GM23338 (cell line): Measurements from ENCODE around the gene SPATS1. TPM values are rescaled to one million over a fixed set of nuclear protein-coding genes. Genes with fewer than 3 reads are reported as not detected.

Experiments
- ATAC-seq: fragments of 200-7000 bp; cut with Tn5 transposase; 3 replicates; pipeline ENCODE4 v1.9.1; 2020
- DNase-seq: peaks from one replicate; pipeline ENCODE4 v3.0.0-alpha.2; 2015; ENCODE audit warnings: low spot score
- H2AFZ ChIP-seq: fragments of 200-600 bp; sonication (generic); 2 replicates; pipeline ENCODE4 v1.8.0; 2016; ENCODE audit warnings: antibody characterized with exemption, mild to moderate bottlenecking, moderate library complexity
- H3F3A ChIP-seq: fragments of 200-600 bp; sonication (generic); replicated peaks from 2 replicates; pipeline ENCODE4 v1.8.0; 2017; ENCODE audit warnings: antibody characterized with exemption, mixed run types, low read depth
- H3K27ac ChIP-seq: fragments of 200-600 bp; sonication (generic); 2 replicates; pipeline ENCODE4 v1.6.1; 2016; ENCODE audit warnings: low read depth
- H3K27me3 ChIP-seq: fragments of 200-600 bp; sonication (generic); 2 replicates; pipeline ENCODE4 v1.8.0; 2016; ENCODE audit warnings: mild to moderate bottlenecking, mixed run types, moderate library complexity; ENCODE audit not compliant: insufficient read depth
- H3K36me3 ChIP-seq: fragments of 200-600 bp; sonication (generic); 2 replicates; pipeline ENCODE4 v1.8.0; 2016; ENCODE audit warnings: mild to moderate bottlenecking; ENCODE audit not compliant: insufficient read depth
- H3K4me1 ChIP-seq: fragments of 200-600 bp; sonication (generic); 2 replicates; pipeline ENCODE4 v1.8.0; 2016; ENCODE audit warnings: mild to moderate bottlenecking, moderate library complexity; ENCODE audit not compliant: insufficient read depth
- H3K4me2 ChIP-seq: fragments of 200-600 bp; sonication (generic); 2 replicates; pipeline ENCODE4 v1.7.1; 2017; ENCODE audit warnings: mixed run types
- H3K4me3 ChIP-seq: fragments of 200-600 bp; sonication (generic); 2 replicates; pipeline ENCODE4 v1.6.1; 2016; ENCODE audit warnings: mixed run types
- H3K79me2 ChIP-seq: fragments of 200-600 bp; sonication (generic); replicated peaks from 2 replicates; pipeline ENCODE4 v1.8.0; 2017; ENCODE audit warnings: mild to moderate bottlenecking; ENCODE audit not compliant: insufficient read depth
- H3K9me2 ChIP-seq: fragments of 200-600 bp; sonication (generic); 2 replicates; pipeline ENCODE4 v1.8.0; 2017; ENCODE audit not compliant: insufficient read depth
- H4K20me1 ChIP-seq: fragments of 200-600 bp; sonication (generic); replicated peaks from 2 replicates; pipeline ENCODE4 v1.8.0; 2017; ENCODE audit warnings: mild to moderate bottlenecking; ENCODE audit not compliant: insufficient read depth
- H3K27ac Mint-ChIP-seq: 2 replicates; pipeline ENCODE4 v1.8.0; 2020; ENCODE audit warnings: inconsistent platforms, mild to moderate bottlenecking, moderate library complexity, mixed read lengths
- H3K27me3 Mint-ChIP-seq: 3 replicates; pipeline ENCODE4 v1.8.0; 2022; ENCODE audit warnings: low read depth, mild to moderate bottlenecking, moderate library complexity, mixed read lengths, inconsistent platforms; ENCODE audit not compliant: insufficient read depth, poor library complexity
- H3K36me3 Mint-ChIP-seq: 3 replicates; pipeline ENCODE4 v1.8.0; 2021; ENCODE audit warnings: low read depth, mild to moderate bottlenecking, inconsistent platforms, moderate library complexity, mixed read lengths
- H3K4me1 Mint-ChIP-seq: 3 replicates; pipeline ENCODE4 v1.8.0; 2020; ENCODE audit warnings: mild to moderate bottlenecking, inconsistent platforms, mixed read lengths
- H3K4me3 Mint-ChIP-seq: 3 replicates; pipeline ENCODE4 v1.8.0; 2021; ENCODE audit warnings: moderate library complexity, mild to moderate bottlenecking, inconsistent platforms, mixed read lengths
- H3K9me3 Mint-ChIP-seq: 3 replicates; pipeline ENCODE4 v1.8.0; 2020; ENCODE audit warnings: moderate library complexity, mild to moderate bottlenecking, inconsistent platforms, mixed read lengths
- CREB1 ChIP-seq: fragments of 250-450 bp; sonication (Bioruptor Pico); IDR thresholded peaks from 2 replicates; pipeline ENCODE4 v1.5.0; 2020; ENCODE audit warnings: low read depth, mild to moderate bottlenecking, moderate library complexity
- ETS1 ChIP-seq: IDR thresholded peaks from 2 replicates; pipeline ENCODE4 v1.6.1; 2016; ENCODE audit warnings: antibody characterized with exemption
- NANOG ChIP-seq: IDR thresholded peaks from 2 replicates; pipeline ENCODE4 v1.6.1; 2016; ENCODE audit warnings: antibody characterized with exemption, borderline replicate concordance
- POLR2AphosphoS5 ChIP-seq: IDR thresholded peaks from 2 replicates; pipeline ENCODE4 v1.6.1; 2016; ENCODE audit warnings: antibody characterized with exemption, low read depth
- REST ChIP-seq: IDR thresholded peaks from one replicate; pipeline ENCODE4 v1.6.1; 2018; ENCODE audit warnings: antibody characterized with exemption; ENCODE audit not compliant: unreplicated experiment
- STAT1 ChIP-seq: IDR thresholded peaks from one replicate; pipeline ENCODE4 v1.6.1; 2016; ENCODE audit warnings: antibody characterized with exemption; ENCODE audit not compliant: unreplicated experiment
- ZNF331 ChIP-seq: fragments of 250-450 bp; sonication (Bioruptor Pico); IDR thresholded peaks from 2 replicates; pipeline ENCODE4 v1.5.0; 2020; ENCODE audit warnings: low read depth, mild to moderate bottlenecking, moderate library complexity
- polyA plus RNA-seq: library from polyadenylated mRNA; unstranded; fragments of >200 nt; fragmentation: Nextera tagmentation; extraction: Ambion mirVana; gene quantifications from 2 replicates; pipeline ENCODE4 v1.2.1, GENCODE V29; 2016
- total RNA-seq: library from RNA; depleted of rRNA; stranded (reverse); fragments of >200 nt; shearing (Covaris generic); gene quantifications from 2 replicates; pipeline ENCODE4 v1.2.3, GENCODE V29; 2014

SPATS1 gene
- total and polyA plus RNA-seq, 2 experiments from 2014 or later, result not detected

- Mint-ChIP-seq H3K4me3 (no peak overlapping the region), H3K4me1 (peaks cover 25% of the 10 kb centered on the region), H3K9me3 (no peaks in the 10 kb centered on the region), H3K36me3 (no peaks in the 10 kb centered on the region), H3K27me3 (peaks cover 10% of the 10 kb centered on the region), H3K27ac (no peak overlapping the region)
- H4K20me1 ChIP-seq, result no peaks in the 10 kb centered on the region
- no peak overlapping the region for H2AFZ ChIP-seq
- no peaks in the 10 kb centered on the region for H3K36me3 ChIP-seq
- H3K4me1 ChIP-seq, result peaks cover 18% of the 10 kb centered on the region; the same call in 1 of the 2 replicates
- no peak overlapping the region for H3K27ac ChIP-seq
- H3K4me3 ChIP-seq, result no peak overlapping the region
- peaks cover 23% of the 10 kb centered on the region for H3K27me3 ChIP-seq
- no peak overlapping the region for H3K4me2 ChIP-seq
- no peaks in the 10 kb centered on the region for H3K79me2 ChIP-seq
- no peaks in the 10 kb centered on the region for H3F3A ChIP-seq
- no peaks in the 10 kb centered on the region for H3K9me2 ChIP-seq
- ATAC-seq, result no peak
- DNase-seq, result no peak
- TF ChIP-seq CREB1 (CRISPR knock-in tag), result no peak
- TF ChIP-seq POLR2AphosphoS5, result no peak
These were observed 2.5 kb upstream of the SPATS1 start for GRCh38 chr6:44339763-44340625.

- Histone ChIP-seq H3F3A (no peaks in the 10 kb centered on the region), H3K4me2 (0 out of 2 replicates have a peak overlapping the region, but pooled peaks have one; percentile 69), H3K27me3 (peaks cover 23% of the 10 kb centered on the region), H3K36me3 (no peaks in the 10 kb centered on the region), H4K20me1 (no peaks in the 10 kb centered on the region), H3K9me2 (no peaks in the 10 kb centered on the region), H3K27ac (no peak overlapping the region), H2AFZ (no peak overlapping the region), H3K4me3 (no peak overlapping the region), H3K4me1 (0 out of 2 replicates have a peak, but pooled peaks cover 6% of the 10 kb centered on the region), H3K79me2 (no peaks in the 10 kb centered on the region)
- ATAC-seq (no peak), DNase-seq (no peak)
- Mint-ChIP-seq H3K27ac (no peak overlapping the region), H3K4me3 (no peak overlapping the region), H3K27me3 (peaks cover 10% of the 10 kb centered on the region), H3K36me3 (no peaks in the 10 kb centered on the region), H3K9me3 (no peaks in the 10 kb centered on the region), H3K4me1 (peaks cover 15% of the 10 kb centered on the region)
- TF ChIP-seq NANOG (no peak), ZNF331 (CRISPR knock-in tag) (no peak), ETS1 (no peak)
These were observed 1.2 kb upstream of the SPATS1 start for GRCh38 chr6:44341095-44341890.

- ATAC-seq, result no peak; the same call in 2 of the 3 replicates
- Histone ChIP-seq H3K9me2 (no peaks in the 10 kb centered on the region), H3F3A (no peaks in the 10 kb centered on the region), H3K27me3 (peaks cover 23% of the 10 kb centered on the region), H3K27ac (no peak overlapping the region), H2AFZ (peak overlapping the region; percentile 76), H4K20me1 (no peaks in the 10 kb centered on the region), H3K4me1 (0 out of 2 replicates have a peak, but pooled peaks cover 6% of the 10 kb centered on the region), H3K79me2 (no peaks in the 10 kb centered on the region), H3K4me3 (peak overlapping the region; percentile 45), H3K4me2 (peak overlapping the region; percentile 69), H3K36me3 (no peaks in the 10 kb centered on the region)
- no peak for DNase-seq
- peaks cover 9% of the 10 kb centered on the region for H3K4me1 Mint-ChIP-seq
- H3K27ac Mint-ChIP-seq, result no peak overlapping the region
- no peaks in the 10 kb centered on the region for H3K36me3 Mint-ChIP-seq
- H3K27me3 Mint-ChIP-seq, result peaks cover 10% of the 10 kb centered on the region
- no peaks in the 10 kb centered on the region for H3K9me3 Mint-ChIP-seq
- peak overlapping the region; percentile 6; the same call in 2 of the 3 replicates for H3K4me3 Mint-ChIP-seq
- TF ChIP-seq STAT1 (no peak), POLR2AphosphoS5 (no peak), REST (no peak)
These were observed 398 bp upstream of the SPATS1 start for GRCh38 chr6:44342052-44342451.
